IMR-90 (cell line): ENCODE measurements around the gene FA2H.

Experiments used
- CEBPB ChIP-seq: IDR thresholded peaks from 2 replicates; pipeline ENCODE4 v1.6.1; 2012; ENCODE audit warnings: low read depth, low read length, improper control_type of control experiment
- CTCF ChIP-seq: conservative IDR thresholded peaks from 2 replicates; pipeline ENCODE4 v1.5.1; 2012; ENCODE audit warnings: mild to moderate bottlenecking, low read depth, low read length, improper control_type of control experiment
- ELK1 ChIP-seq: fragments of 150-350 bp; IDR thresholded peaks from 2 replicates; pipeline ENCODE4 v1.6.1; 2016; ENCODE audit warnings: low read depth, mild to moderate bottlenecking, low read length, moderate library complexity, borderline replicate concordance
- MAZ ChIP-seq: IDR thresholded peaks from 2 replicates; pipeline ENCODE4 v1.6.1; 2012; ENCODE audit warnings: low read depth, mild to moderate bottlenecking, low read length, improper control_type of control experiment, moderate library complexity, borderline replicate concordance
- MXI1 ChIP-seq: IDR thresholded peaks from 2 replicates; pipeline ENCODE4 v1.6.1; 2012; ENCODE audit warnings: low read depth, mild to moderate bottlenecking, low read length, moderate library complexity, borderline replicate concordance
- NFE2L2 ChIP-seq: fragments of 150-350 bp; IDR thresholded peaks from 2 replicates; pipeline ENCODE4 v1.6.1; 2016; ENCODE audit warnings: low read depth, mild to moderate bottlenecking, low read length
- POLR2A ChIP-seq: IDR thresholded peaks from 2 replicates; pipeline ENCODE4 v1.6.1; 2012; ENCODE audit warnings: mild to moderate bottlenecking, low read depth, low read length
- RAD21 ChIP-seq: IDR thresholded peaks from 2 replicates; pipeline ENCODE4 v1.6.1; 2012; ENCODE audit warnings: low read length, improper control_type of control experiment
- RFX5 ChIP-seq: IDR thresholded peaks from 2 replicates; pipeline ENCODE4 v1.8.0; 2012; ENCODE audit warnings: low read depth, mild to moderate bottlenecking, low read length, moderate library complexity

GRCh38 chr16:74743045-74743667 is 31.5 kb downstream of the FA2H start:
- TF ChIP-seq CTCF, result no peak
- no peak for TF ChIP-seq POLR2A
- TF ChIP-seq ELK1, result no peak
- TF ChIP-seq CEBPB, result no peak
- no peak for TF ChIP-seq RFX5
- TF ChIP-seq MXI1, result no peak
- TF ChIP-seq NFE2L2, result no peak
- no peak for TF ChIP-seq MAZ
- no peak for TF ChIP-seq RAD21
